Posterior vena cava (tissue), 2 donors: ENCODE measurements around the gene PHF19. TPM values are rescaled to one million over a fixed set of nuclear protein-coding genes. Genes with fewer than 3 reads are reported as not detected.

ENCODE experiments used
- DNase-seq: peaks from one replicate; pipeline ENCODE4 v3.0.0-alpha.2; 2020; ENCODE audit warnings: low spot score
- intact Hi-C, 2 donors: fragments of 100-400 bp; cut with DNase I; formaldehyde crosslinking; loops; one replicate each; pipeline versions ENCODE4 v1.14.1 to v1.14.2; 2022 to 2023
- total RNA-seq, 2 donors: library from RNA; stranded (reverse); fragmentation: NEBNext Ultra II Directional; extraction: Animal tissue kit (Norgen Biotek cat#: 25700); gene quantifications; one replicate each; pipeline ENCODE4 v1.2.1, GENCODE V29; 2021
- donor health status: DM: yes; HTN: yes; CAD: no.
- donor health status: DM: yes; HTN: yes; CAD: no.

PHF19 gene
- total RNA-seq, 2 donors from 2014 or later: 30.8 to 40.2 TPM

GRCh38 chr9:120915854-120916470 lies 39.0 kb upstream of the PHF19 start:
- DNase-seq: no peak
- intact Hi-C loops: no loop called here

- DNase-seq: no peak
- intact Hi-C loops: no loop called here
Measured at GRCh38 chr9:120914953-120915352, 38.0 kb upstream of the PHF19 start.

- intact Hi-C loops: no loop called here
- no peak for DNase-seq
Measured at GRCh38 chr9:120914396-120914795, 37.4 kb upstream of the PHF19 start.

- no peak for DNase-seq
- intact Hi-C loops: no loop called here
Measured at GRCh38 chr9:120913647-120914264, 36.8 kb upstream of the PHF19 start.

GRCh38 chr9:120912958-120913646 lies 36.1 kb upstream of the PHF19 start:
- no peak for DNase-seq
- intact Hi-C loops: no loop called here

GRCh38 chr9:120911295-120911837 lies 34.4 kb upstream of the PHF19 start:
- intact Hi-C loops: no loop called here
- DNase-seq: no peak

GRCh38 chr9:120910643-120911042 lies 33.7 kb upstream of the PHF19 start:
- no peak for DNase-seq
- intact Hi-C loops: no loop called here

GRCh38 chr9:120909904-120910303 lies 32.9 kb upstream of the PHF19 start:
- no peak for DNase-seq
- intact Hi-C loops: no loop called here

GRCh38 chr9:120905315-120906164 lies 28.6 kb upstream of the PHF19 start:
- intact Hi-C loops: no loop called here
- DNase-seq: no peak

- intact Hi-C loops: no loop called here
- DNase-seq: no peak
Measured at GRCh38 chr9:120904978-120905301, 28.0 kb upstream of the PHF19 start.

GRCh38 chr9:120904061-120904977 lies 27.3 kb upstream of the PHF19 start:
- intact Hi-C loops: no loop called here

GRCh38 chr9:120902569-120903535 lies 25.9 kb upstream of the PHF19 start:
- DNase-seq: no peak
- intact Hi-C loops: no loop called here

More at GRCh38 chr9:120904061-120904977, 27.3 kb upstream of the PHF19 start:
- no peak for DNase-seq

GRCh38 chr9:120901755-120902568 lies 25.0 kb upstream of the PHF19 start:
- intact Hi-C loops: no loop called here

GRCh38 chr9:120900824-120901223 lies 23.8 kb upstream of the PHF19 start:
- DNase-seq: no peak
- intact Hi-C loops: no loop called here

More at GRCh38 chr9:120901755-120902568, 25.0 kb upstream of the PHF19 start:
- DNase-seq: no peak

GRCh38 chr9:120899490-120900068 lies 22.6 kb upstream of the PHF19 start:
- DNase-seq: no peak

GRCh38 chr9:120898396-120898795 lies 21.4 kb upstream of the PHF19 start:
- intact Hi-C loops: loop anchor here in 1 of 2 donors (1.0 kb wide), 1 partner anchor 24 kb away; no protein-coding TSS in a partner anchor
- no peak for DNase-seq

More at GRCh38 chr9:120899490-120900068, 22.6 kb upstream of the PHF19 start:
- intact Hi-C loops: no loop called here
